HepG2 (cell line): ENCODE results near the gene CYP2J2. TPM values are rescaled to one million over a fixed set of nuclear protein-coding genes. Genes with fewer than 3 reads are reported as not detected.

ENCODE experiments used
- HES4 ChIP-seq: sonication (generic); formaldehyde crosslinking; IDR thresholded peaks from 2 replicates; pipeline ENCODE4 v1.9.0; 2021; ENCODE audit warnings: mild to moderate bottlenecking, missing genetic modification reagents, borderline replicate concordance
- IRX3 ChIP-seq: sonication (generic); formaldehyde crosslinking; IDR thresholded peaks from 2 replicates; pipeline ENCODE4 v1.8.1; 2023; ENCODE audit warnings: mild to moderate bottlenecking, low read depth, missing genetic modification reagents, borderline replicate concordance
- MXD1 ChIP-seq: sonication (generic); formaldehyde crosslinking; IDR thresholded peaks from 2 replicates; pipeline ENCODE4 v1.4.0; 2020; ENCODE audit warnings: mild to moderate bottlenecking, missing genetic modification reagents
- PLSCR1 ChIP-seq: sonication (generic); formaldehyde crosslinking; IDR thresholded peaks from 2 replicates; pipeline ENCODE4 v1.5.0; 2020; ENCODE audit warnings: missing genetic modification reagents, mild to moderate bottlenecking, borderline replicate concordance
- REPIN1 ChIP-seq: sonication (generic); formaldehyde crosslinking; IDR thresholded peaks from 2 replicates; pipeline ENCODE4 v1.8.0; 2022; ENCODE audit warnings: missing genetic modification reagents, low read depth, mild to moderate bottlenecking, borderline replicate concordance
- RFXAP ChIP-seq: sonication (generic); formaldehyde crosslinking; IDR thresholded peaks from 2 replicates; pipeline ENCODE4 v1.4.0; 2020; ENCODE audit warnings: missing genetic modification reagents, borderline replicate concordance
- SNAI1 ChIP-seq: sonication (generic); formaldehyde crosslinking; IDR thresholded peaks from 2 replicates; pipeline ENCODE4 v1.5.0; 2020; ENCODE audit warnings: mild to moderate bottlenecking, missing genetic modification reagents, borderline replicate concordance
- SOX13 ChIP-seq, 3 experiments: fragments of 450-650 bp in 1 of 3; sonication (generic) in 1 of 3; formaldehyde crosslinking in 1 of 3; IDR thresholded peaks in 2 of 3; conservative IDR thresholded peaks in 1 of 3; 2 replicates each; pipeline versions ENCODE4 v1.5.0 to v1.6.1; 2016 to 2020; ENCODE audit warnings: antibody characterized with exemption in 1 of 3, mild to moderate bottlenecking in 1 of 3, missing compliant biosample characterization in 1 of 3, missing genetic modification reagents in 1 of 3, moderate library complexity in 1 of 3
- SRY ChIP-seq: sonication (generic); formaldehyde crosslinking; IDR thresholded peaks from 2 replicates; pipeline ENCODE4 v1.8.0; 2022; ENCODE audit warnings: mild to moderate bottlenecking, missing genetic modification reagents
- STAT5B ChIP-seq: sonication (generic); formaldehyde crosslinking; IDR thresholded peaks from 2 replicates; pipeline ENCODE4 v1.4.0; 2020; ENCODE audit warnings: missing genetic modification reagents
- ZBTB40 ChIP-seq, 2 experiments: fragments of 450-650 bp in 1 of 2; sonication (generic) in 1 of 2; formaldehyde crosslinking in 1 of 2; IDR thresholded peaks; 2 replicates each; pipeline versions ENCODE4 v1.6.1 to v1.8.0; 2016 to 2022; ENCODE audit warnings: antibody characterized with exemption in 1 of 2, mild to moderate bottlenecking in 1 of 2, missing genetic modification reagents in 1 of 2
- ZNF280B ChIP-seq: sonication (generic); formaldehyde crosslinking; IDR thresholded peaks from 2 replicates; pipeline ENCODE4 v1.5.0; 2020; ENCODE audit warnings: missing genetic modification reagents, mild to moderate bottlenecking, borderline replicate concordance
- ZNF329 ChIP-seq: sonication (generic); formaldehyde crosslinking; IDR thresholded peaks from 2 replicates; pipeline ENCODE4 v1.9.0; 2021; ENCODE audit warnings: low read depth, mild to moderate bottlenecking, missing genetic modification reagents
- ZNF513 ChIP-seq: sonication (generic); formaldehyde crosslinking; conservative IDR thresholded peaks from 2 replicates; pipeline ENCODE4 v1.5.0; 2020; ENCODE audit warnings: missing genetic modification reagents
- polyA plus RNA-seq, 8 experiments: library from polyadenylated mRNA; depleted of rRNA in 3 of 8; stranded (reverse) in 7 of 8; unstranded in 1 of 8; fragments of >200 nt; fragmentation: Illumina TruSeq in 4 of 8; extraction: Trizol in 4 of 8; gene quantifications; 2 replicates each; pipeline versions ENCODE4 v1.2.1 to v1.2.3, GENCODE V29; 2011 to 2016; ENCODE audit warnings: low read depth in 4 of 8, missing spikeins in 1 of 8, mixed read lengths in 1 of 8; ENCODE audit not compliant: insufficient read depth in 1 of 8
- total RNA-seq, 5 experiments: library from RNA; depleted of rRNA; stranded (reverse); fragments of >200 nt; fragmentation: Illumina TruSeq; extraction: Trizol; gene quantifications; 2 replicates each; pipeline ENCODE4 v1.2.3, GENCODE V29; 2016; ENCODE audit warnings: low read depth in 1 of 5

The CYP2J2 gene
- total and polyA plus RNA-seq, 2 of the 13 experiments (the other 11 are each of a cell fraction or from before 2014, with no cell fraction given), result 2.1 to 5.9 TPM

GRCh38 chr1:59856725-59857338, 69.7 kb downstream of the CYP2J2 start (continued):
- TF ChIP-seq ZBTB40 (IDR thresholded peaks at IDR 0.05), result no peak
- TF ChIP-seq ZBTB40 (CRISPR knock-in tag; IDR thresholded peaks at IDR 0.05), result no peak
- no peak for TF ChIP-seq HES4 (CRISPR knock-in tag)
- no peak for TF ChIP-seq STAT5B
- no peak for TF ChIP-seq PLSCR1
- no peak for TF ChIP-seq ZNF329 (CRISPR knock-in tag)
- TF ChIP-seq SRY (CRISPR knock-in tag), result no peak
- TF ChIP-seq MXD1, result no peak
- TF ChIP-seq ZNF280B (CRISPR knock-in tag), result no peak
- no peak for TF ChIP-seq ZNF513
- peak; percentile 80 for TF ChIP-seq SOX13 (IDR thresholded peaks at IDR 0.05)
- peak in 1 of 2 experiments; percentile 92; a peak in 2 of 4 replicates for TF ChIP-seq SOX13 (CRISPR knock-in tag; conservative IDR thresholded peaks at IDR 0.05 in 1 of 2, IDR thresholded peaks at IDR 0.05 in 1 of 2)
- TF ChIP-seq REPIN1, result no peak
- no peak for TF ChIP-seq SNAI1 (CRISPR knock-in tag)
- no peak for TF ChIP-seq IRX3 (CRISPR knock-in tag)
- no peak for TF ChIP-seq RFXAP (CRISPR knock-in tag)
